HL-60/S4 treated with retinoic acid at 250 ng/mL for 4 days and 3 days (cell line): ENCODE data around the gene MUCL3.
"Not testable (repeated sequence)": the region's sequence is repeated elsewhere in the genome, so short reads cannot be mapped to it uniquely, and the experiment has no call there.

Experiments
- in situ Hi-C: fragments of 300-500 bp; cut with MboI; formaldehyde crosslinking; loops from 2 replicates; pipeline ENCODE4 v1.7.0; 2022; ENCODE audit warnings: low sequenced_read_pairs

MUCL3 gene

DNA sequence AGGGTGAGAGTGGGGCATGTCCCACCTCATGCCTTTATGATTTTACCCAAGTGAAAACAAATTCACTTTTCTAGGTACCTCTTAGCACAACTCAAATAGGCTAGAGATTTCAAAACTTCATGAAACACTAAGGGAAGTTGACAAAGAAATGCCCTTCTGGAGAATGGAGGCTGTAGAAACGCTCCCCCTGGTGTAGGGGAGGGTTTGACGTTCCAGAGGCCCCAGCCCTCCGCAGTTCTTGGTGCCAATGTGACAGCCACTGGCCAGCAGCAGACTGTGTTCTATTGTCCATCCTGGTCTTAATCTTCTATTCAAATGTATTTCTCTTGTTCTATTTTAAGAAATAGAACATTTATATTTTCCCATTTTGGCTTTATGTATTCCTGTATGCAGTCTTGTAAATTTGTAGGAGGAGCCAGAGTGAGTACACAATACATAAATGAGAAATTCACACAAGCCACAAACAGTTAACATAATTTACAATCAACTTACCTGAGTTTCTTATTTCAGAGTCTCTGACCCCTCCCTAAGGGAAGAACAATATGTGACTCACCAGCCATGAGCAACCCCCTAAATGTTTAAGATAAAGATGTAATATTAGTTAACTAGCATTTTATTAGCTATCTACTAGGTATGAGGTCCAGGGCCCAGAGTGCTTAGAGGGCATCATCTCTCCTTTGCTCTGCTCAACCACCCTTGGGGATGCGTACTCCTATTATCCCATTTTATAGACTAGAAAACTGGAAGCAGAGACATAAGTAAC, 33.9 kb downstream of the MUCL3 start:
- in situ Hi-C loops = no loop called here

DNA sequence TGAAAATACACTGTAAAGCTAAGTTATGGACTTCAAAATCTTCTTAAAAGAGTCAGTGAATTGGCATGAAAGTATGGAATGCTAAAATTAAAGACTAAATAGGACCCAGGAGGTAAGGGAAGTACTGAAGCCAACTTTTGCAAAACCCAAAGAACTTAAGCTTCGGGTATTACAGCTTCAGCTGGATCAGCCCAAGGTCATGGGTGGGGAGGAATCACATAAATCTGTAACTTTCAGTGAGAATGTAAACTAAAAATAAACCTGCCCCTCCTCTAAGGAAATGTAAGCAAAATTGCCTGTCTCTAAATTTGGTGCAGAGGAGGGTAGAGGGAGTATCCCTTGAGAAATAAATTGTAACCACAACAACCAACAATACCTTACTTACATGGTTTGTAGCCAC, 38.4 kb downstream of the MUCL3 start:
- in situ Hi-C loops = no loop called here

DNA sequence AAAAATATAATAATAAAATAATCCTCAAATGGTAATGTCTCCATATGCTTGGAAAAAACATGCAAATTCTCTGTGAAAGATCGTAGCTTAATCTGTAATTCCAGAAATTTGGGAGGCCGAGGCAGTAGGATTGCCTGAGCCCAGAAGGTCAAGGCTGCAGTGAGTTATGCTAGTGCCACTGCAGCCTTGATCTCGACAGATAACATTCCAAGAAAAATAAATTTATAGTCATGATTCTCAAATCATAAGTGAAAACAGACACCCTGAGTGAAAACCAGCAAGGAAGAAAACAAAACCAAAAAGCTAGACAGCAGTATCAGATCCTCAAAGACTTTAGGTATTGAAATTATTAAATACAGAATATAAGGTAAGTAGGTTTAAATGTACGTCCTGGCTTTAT, 38.9 kb downstream of the MUCL3 start:
- in situ Hi-C loops = no loop called here

DNA sequence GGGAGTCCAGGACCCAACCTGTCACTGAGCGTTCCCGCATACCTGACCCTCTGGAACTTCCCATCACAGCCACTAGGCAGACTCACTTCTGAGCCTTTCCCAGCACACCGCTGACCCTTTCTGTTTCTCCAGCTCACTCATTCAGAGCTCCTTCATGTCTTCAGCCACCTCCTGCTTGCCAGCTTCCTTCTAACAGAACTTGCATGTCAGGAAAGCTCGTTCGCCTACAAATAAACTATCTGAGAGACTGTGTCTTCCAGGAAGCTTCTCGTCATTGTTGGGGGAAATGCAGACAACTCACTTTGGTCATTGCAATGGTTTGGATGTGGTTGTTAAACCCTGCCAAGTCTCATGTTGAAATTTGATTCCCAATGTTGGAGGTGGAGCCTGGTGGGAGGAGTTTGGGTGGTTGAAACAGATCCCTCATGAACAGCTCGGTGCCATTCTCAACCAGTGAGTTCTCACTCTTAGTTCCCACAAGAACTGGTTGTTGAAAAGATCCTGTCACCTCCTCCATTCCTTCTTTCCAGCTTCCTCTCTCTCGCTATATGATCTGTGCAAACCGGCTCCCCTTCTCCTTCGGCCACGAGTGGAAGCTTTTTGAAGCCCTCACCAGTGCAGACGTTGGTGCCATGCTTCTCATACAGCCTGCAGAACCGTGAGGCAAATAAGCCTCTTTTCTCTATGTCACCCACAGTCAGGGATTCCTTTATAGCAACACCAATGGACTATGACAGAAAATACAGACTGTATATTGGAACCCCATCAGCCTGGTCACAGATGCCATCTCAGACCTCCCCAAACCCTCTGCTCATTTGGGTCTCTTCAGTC, 41.4 kb downstream of the MUCL3 start:
- in situ Hi-C loops = no loop called here

DNA sequence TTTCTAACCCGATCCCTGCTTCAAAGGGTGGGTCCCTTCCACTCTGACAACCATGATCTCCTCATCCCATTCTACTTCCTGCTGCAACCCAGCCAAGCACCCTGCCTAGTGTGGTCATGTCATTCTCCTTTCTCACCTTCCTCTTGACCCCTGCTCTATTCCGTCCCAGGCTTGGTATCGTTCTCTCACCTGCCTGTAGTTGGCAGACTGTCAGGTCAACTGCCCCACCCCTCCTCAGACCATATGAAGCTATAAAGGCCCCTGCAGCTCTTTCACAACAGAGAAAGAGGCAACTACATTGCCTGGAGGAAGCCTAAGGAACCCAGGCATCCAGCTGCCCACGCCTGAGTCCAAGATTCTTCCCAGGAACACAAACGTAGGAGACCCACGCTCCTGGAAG, 42.7 kb downstream of the MUCL3 start, which contains the start of gene MUC21:
MUC21 (plus strand) TSS at position 280 of the 400 bp plus-strand sequence. CDS start 241 bp downstream, outside the sequence.
- in situ Hi-C loops = no loop called here

DNA sequence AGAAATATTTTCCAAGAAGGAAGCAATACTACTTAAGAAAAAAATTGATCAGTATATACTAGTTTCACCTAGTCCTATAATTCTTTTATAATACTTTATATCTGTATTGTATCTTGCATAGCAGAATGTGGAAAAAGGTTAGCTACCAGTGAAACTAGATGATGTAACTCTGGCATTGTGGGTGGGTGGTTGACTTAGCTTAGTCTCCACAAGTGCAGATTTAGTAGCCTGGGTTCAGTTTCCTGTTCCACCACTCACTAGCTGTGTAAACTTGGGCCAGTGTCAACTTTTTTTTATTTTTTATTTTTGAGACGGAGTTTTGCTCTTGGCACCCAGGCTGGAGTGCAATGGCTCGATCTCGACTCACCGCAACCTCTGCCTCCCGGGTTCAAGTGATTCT, 44.7 kb downstream of the MUCL3 start:
- in situ Hi-C loops = no loop called here

DNA sequence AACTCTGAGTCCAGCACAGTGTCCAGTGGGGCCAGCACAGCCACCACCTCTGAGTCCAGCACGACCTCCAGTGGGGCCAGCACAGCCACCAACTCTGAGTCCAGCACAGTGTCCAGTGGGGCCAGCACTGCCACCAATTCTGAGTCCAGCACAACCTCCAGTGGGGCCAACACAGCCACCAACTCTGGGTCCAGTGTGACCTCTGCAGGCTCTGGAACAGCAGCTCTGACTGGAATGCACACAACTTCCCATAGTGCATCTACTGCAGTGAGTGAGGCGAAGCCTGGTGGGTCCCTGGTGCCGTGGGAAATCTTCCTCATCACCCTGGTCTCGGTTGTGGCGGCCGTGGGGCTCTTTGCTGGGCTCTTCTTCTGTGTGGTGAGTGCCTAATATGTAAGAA, 46.5 kb downstream of the MUCL3 start:
- in situ Hi-C loops = no loop called here

DNA sequence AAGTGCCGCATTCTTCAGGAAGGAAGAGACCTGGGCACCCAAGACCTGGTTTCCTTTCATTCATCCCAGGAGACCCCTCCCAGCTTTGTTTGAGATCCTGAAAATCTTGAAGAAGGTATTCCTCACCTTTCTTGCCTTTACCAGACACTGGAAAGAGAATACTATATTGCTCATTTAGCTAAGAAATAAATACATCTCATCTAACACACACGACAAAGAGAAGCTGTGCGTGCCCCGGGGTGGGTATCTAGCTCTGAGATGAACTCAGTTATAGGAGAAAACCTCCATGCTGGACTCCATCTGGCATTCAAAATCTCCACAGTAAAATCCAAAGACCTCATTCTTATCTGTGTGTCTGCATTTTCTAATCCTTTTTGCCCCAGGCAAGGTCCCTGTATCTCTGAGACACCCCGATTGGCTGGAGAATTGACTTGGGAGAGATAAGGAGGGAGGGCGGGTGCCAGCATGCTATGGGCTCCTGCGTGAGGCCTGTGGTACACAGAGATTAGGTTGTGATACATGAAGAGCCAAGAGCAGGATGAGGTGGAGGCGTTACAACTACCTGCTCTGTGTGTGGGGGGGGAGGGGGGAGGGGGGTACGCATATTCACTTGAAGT, 47.5 kb downstream of the MUCL3 start:
- in situ Hi-C loops = no loop called here

DNA sequence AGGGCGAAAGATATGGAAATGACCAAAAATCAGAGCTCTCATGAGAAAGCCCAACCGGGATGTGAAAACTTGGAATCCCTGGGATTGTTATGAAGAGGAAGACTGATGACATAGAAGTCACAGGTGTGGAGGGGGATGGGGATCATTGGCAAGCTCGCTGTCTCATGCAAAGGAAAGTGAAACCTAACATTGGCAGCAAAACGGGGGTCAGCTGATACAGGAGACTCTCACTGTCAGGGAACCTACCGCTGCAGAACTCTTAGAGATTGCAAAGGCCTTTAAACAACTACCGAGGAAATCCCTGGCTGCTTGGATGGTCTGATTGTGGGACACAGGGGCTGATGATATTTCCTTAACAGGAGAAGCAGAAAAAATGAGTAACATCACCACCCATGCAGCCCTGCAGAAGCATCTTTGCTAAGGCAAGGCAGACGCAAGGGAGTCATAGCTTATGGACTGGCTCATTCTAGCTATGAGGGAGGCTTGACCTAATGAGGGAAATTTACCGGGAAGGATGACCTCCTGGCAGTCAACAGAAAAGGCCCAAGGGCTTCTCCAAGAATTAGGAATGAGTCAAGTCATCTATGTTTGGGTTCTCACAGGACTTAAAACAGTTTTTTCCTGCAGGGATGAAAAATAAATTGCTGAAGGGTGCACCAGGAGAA, 49.8 kb downstream of the MUCL3 start:
- in situ Hi-C loops = no loop called here

DNA sequence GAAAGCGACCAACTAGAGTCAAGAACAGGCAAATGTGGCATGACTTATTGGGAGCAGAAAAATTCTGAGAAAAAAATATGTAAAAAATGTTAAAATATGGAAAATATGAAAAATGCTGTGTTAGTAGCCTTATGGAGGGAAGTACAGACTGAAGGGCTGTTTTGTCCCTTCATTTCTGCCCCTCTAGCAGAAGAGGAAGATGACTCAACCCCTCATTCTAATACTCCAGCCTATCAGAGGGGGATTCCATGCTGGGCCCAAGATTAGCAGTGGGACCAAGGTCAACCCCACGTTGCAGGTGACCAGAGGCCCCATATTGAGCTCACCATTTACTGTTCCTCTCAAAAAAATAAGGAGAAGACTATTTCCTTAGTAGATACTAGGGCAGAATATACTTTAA, 51.1 kb downstream of the MUCL3 start:
- in situ Hi-C loops = no loop called here

DNA sequence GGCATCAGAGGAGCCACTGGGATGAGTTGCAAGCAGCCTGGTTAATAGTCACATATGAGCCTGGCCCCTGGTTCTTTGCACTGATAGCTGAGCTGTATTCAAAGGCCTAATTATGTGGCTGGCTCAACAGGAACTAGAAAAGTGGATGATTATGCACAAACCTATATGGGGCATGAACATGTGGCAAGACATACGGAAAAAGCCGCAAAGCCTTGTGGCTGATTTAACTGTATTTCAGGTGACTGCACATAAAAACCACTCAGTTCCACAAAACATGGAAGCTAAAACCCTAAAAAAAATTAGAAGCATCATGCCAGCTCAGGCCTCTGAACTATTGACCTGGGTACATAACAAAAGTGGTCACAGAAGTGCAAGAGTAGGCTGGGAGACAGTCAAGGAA, 56.5 kb downstream of the MUCL3 start:
- in situ Hi-C loops = no loop called here

DNA sequence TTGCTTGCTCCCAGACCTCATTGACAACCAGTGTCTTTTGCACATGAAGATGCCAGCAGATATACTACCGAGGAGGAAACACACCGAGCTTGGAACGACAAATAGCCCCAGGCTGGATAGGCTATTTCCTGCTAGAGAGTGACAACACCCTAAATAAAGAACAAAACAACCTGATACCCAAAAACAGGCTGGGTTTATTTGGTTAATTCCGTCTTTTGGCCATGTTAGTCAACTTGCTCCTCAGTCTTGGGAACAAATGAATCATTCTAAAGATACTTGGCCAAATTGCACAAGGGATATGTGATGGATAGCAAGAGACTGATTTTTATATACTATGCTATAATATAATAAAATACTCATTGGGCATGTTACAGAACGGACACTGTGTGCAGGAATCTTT, 58.0 kb downstream of the MUCL3 start:
- in situ Hi-C loops = no loop called here

DNA sequence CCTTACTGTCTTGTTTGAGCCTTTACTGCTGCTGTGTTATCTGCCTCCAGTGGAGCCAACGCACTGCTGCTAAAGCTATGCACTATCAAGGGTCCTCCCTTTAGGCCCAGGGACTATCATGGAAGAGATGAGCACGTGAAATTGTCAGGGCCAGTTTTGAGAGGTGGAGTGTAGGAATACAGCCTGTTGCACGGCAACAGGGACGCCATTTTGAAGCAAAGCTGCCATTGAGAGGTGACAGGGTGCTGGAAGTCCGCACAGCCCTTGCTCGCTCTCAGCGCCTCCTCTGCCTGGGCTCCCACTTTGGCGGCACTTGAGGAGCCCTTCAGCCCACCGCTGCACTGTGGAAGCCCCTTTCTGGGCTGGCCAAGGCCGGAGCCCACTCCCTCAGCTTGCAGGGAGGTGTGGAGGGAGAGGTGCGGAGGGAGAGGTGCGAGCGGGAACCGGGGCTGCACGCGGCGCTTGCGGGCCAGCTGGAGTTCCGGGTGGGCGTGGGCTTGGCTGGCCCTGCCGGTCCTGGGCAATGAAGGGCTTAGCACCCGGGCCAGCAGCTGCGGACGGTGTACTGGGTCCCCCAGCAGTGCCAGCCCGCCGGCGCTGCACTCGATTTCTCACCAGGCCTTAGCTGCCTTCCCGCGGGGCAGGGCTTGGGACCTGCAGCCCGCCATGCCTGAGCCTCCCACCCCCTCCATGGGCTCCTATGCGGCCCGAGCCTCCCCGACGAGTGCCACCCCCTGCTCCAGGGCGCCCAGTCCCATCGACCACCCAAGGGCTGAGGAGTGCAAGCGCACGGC, 59.5 kb downstream of the MUCL3 start:
- in situ Hi-C loops = not testable (repeated sequence)

DNA sequence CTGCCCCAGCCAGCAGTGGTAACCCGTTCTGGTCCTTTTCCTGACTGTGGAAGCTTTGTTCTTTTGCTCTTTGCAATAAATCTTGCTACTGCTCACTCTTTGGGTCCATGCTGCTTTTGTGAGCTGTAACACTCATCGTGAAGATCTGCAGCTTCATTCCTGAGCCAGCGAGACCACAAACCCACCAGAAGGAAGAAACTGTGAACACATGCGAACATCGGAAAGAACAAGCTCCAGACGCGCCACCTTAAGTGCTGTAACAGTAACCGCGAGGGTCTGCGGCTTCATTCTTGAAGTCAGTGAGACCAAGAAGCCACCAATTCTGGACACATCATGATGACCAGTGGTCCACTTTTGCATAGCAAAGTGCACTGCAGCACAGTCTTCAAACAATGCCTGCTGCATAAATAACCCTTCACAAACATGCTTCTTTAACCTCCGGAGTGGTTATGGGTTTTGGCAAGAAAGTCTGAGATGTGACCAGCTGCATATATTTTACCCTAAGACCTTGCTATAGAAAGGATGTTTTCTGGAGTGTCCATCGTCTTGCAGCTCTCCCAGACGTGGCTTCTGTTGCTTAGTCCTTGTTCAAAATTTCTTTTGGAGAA, 60.6 kb downstream of the MUCL3 start:
- in situ Hi-C loops = no loop called here

DNA sequence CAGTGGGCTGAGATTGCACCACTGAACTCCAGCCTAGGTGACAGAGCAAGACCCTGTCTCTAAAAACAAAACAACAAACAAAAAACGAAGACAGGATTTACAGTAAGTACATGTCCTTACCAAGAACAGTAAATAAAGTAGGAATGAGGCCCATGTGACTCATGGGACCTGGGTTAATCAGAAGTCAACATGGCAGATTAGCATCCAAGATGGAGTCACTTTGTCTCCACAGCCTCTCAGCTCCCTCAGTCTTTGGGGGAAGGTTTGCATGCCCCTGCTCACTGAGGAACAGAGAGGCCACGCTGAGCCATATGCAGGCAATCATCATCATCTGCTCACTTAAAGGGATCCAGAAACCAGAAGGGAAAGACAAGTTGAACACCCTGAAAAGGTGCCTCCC, 61.7 kb downstream of the MUCL3 start:
- in situ Hi-C loops = no loop called here
